Thyroid gland (tissue), 4 donors: Measurements from ENCODE around the gene ARHGAP15.

Experiments used
- CTCF ChIP-seq, 6 experiments: fragments of 200-600 bp in 3 of 6; fragments of 450-650 bp in 3 of 6; sonication (generic) in 3 of 6; IDR thresholded peaks; one replicate each; pipeline ENCODE4 v1.5.1; 2016 to 2019; ENCODE audit warnings: antibody characterized with exemption in 6 of 6, mild to moderate bottlenecking in 2 of 6, inconsistent platforms in 1 of 6, moderate library complexity in 1 of 6
- POLR2A ChIP-seq, 2 donors: fragments of 450-650 bp; IDR thresholded peaks; one replicate each; pipeline ENCODE4 v1.6.1; 2017; ENCODE audit warnings: antibody characterized with exemption in 2 of 2, mild to moderate bottlenecking in 2 of 2, moderate library complexity in 1 of 2

GRCh38 chr2:143125717-143126116, 3.5 kb upstream of the ARHGAP15 start:
- TF ChIP-seq POLR2A (IDR thresholded peaks at IDR 0.05) (no peak), CTCF (IDR thresholded peaks at IDR 0.05) (no peak)
